ENCODE data around the gene EVI5L.

DNA sequence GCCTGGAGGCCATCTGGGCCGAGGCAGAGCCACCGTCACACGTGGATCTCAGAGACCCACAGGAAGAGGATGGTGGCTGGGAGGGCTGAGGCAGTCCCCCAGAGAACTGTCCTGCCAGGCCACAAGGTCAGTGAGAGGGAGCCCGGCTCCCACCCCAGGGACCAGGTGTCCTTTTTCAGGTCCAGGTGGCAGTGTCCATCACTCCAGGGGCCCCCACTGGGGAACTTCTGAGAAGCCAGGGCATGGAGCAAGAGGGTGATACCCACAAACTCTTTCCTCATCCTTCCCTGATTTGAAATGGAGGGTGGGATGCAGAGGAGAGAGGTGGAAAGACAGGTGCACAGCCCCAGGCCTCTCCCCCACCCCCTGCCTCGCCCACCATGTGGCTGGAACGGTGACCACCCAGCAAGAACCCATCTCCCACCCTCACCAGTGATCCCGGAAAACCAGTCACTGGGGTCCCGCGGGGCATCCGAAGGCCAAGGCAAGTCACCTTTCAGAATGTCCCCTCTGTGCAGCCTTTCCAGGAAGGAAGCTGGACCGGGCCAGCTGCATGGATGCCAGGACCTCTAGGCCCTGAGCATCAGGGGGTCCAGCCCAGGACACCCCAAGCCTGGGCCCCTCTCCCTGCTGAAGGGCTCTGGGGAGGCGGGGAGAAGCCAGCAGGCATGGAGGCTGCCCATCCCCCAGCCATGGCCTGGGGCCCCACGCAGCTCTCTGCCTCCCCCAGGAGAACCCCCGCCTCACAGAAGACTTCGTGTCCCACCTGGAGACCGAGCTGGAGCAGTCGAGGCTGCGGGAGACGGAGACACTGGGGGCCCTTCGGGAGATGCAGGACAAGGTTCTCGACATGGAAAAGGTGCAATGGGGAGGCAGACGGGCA lies 30.1 kb downstream of the EVI5L start:
- TF ChIP-seq, protein P1, sequence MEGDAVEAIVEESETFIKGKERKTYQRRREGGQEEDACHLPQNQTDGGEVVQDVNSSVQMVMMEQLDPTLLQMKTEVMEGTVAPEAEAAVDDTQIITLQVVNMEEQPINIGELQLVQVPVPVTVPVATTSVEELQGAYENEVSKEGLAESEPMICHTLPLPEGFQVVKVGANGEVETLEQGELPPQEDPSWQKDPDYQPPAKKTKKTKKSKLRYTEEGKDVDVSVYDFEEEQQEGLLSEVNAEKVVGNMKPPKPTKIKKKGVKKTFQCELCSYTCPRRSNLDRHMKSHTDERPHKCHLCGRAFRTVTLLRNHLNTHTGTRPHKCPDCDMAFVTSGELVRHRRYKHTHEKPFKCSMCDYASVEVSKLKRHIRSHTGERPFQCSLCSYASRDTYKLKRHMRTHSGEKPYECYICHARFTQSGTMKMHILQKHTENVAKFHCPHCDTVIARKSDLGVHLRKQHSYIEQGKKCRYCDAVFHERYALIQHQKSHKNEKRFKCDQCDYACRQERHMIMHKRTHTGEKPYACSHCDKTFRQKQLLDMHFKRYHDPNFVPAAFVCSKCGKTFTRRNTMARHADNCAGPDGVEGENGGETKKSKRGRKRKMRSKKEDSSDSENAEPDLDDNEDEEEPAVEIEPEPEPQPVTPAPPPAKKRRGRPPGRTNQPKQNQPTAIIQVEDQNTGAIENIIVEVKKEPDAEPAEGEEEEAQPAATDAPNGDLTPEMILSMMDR (IDR thresholded peaks at IDR 0.05), result no peak
- TF ChIP-seq POLR2A (IDR thresholded peaks at IDR 0.05), result no peak
